ENCODE results near the gene XPA. TPM values are rescaled to one million over a fixed set of nuclear protein-coding genes. Genes with fewer than 3 reads are reported as not detected.
"Not testable (repeated sequence)": the region's sequence is repeated elsewhere in the genome, so short reads cannot be mapped to it uniquely, and the experiment has no call there.

XPA gene
- total RNA-seq, 1 experiment from 2014 or later = 8.5 TPM

DNA sequence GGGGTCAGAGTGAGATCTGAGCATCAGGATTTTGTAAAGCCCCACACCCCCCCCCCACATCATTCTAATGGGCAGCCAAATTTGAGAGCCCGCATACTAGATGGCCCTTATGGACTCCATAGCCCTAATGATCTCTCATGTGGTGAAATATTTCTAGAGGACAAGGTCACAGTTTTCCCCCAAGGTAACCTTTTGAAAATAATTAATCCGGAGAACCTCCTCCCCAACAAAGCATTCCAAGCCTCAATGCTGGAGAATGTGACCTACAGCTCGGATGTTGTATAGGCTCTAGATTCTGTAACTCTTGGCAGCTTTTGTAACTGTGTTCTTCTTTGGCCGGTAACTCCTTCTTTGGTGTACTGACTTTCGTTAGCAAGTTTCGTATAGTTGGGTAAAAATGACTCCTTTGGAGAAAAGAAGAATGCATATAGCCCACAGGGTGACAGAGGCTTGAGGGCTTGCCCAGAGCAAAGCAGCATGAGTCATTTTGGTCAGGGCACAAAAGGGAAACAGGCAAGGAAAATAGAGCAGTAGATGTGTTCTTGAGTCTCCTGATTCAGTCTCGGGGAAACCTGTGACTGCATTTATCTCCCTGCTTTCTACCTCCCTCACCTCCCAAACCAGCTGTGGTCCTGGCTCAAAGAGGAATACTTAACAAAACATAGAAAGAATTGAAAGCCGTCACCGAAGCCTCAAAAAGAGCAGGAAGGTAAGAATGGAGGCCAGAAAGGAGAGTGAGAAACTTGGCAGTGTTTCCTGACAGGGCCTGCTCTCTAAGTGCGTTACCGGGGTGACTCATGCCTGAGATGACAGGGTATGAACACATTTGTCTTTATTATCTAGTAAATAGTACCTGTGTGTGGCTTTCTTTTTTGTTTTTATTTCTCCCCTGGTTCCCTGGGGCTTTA, 6.6 kb upstream of the XPA start:
- DNase-seq (ENCODE audit: low read depth) = peak; percentile 92

DNA sequence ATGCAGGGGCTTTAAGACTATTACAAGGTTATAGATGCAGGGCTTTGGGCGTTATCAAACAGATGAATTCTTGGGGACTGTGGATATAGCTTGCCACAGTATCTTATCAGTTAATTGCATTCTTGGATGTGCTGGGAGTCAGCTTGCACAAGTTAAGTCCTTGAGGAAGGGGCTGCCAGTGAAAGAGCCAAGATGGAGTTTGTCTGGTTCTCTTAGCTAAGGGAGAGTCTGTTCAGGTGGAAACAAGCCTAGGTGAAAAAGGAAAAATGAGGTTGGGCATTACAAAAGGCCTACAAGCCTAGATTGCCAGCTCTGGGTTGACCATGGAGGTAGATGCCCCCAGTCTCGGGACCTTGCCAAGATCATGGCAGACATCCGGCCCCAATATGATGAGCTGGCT, 2.7 kb upstream of the XPA start:
- not testable (repeated sequence) for DNase-seq (ENCODE audit: low read depth)

DNA sequence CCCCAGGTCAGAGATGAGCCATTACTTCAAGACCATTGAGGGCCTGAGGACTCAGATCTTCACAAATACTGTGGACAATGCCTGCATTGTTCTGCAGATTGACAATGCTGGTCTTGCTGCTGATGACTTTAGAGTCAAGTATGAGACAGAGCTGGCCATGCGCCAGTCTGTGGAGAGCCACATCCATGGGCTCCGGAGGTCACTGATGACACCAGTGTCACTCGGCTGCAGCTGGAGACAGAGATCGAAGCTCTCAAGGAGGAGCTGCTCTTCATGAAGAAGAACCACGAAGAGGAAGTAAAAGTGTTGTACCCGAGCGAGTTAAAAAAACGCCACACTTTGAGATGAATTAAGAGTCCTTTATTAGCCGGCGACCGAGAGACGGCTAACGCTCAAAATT, 2.1 kb upstream of the XPA start:
- not testable (repeated sequence) for DNase-seq (ENCODE audit: low read depth)

DNA sequence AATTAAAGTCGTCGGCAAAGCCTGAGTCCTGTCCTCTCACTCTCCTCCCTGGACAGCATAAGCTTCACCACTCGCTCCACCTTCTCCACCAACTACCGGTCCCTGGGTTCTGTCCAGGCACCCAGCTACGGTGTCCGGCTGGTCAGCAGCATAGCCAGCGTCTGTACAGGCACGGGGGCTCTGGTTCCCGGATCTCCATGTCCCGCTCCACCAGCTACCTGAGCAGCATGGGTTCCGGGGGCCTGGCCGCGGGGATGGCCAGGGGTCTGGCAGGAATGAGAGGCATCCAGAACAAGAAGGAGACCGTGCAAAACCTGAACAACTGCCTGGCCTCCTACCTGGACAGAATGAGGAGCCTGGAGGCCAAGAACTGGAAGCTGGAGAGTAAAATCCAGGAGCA, 1.7 kb upstream of the XPA start:
- no peak for DNase-seq (ENCODE audit: low read depth)

DNA sequence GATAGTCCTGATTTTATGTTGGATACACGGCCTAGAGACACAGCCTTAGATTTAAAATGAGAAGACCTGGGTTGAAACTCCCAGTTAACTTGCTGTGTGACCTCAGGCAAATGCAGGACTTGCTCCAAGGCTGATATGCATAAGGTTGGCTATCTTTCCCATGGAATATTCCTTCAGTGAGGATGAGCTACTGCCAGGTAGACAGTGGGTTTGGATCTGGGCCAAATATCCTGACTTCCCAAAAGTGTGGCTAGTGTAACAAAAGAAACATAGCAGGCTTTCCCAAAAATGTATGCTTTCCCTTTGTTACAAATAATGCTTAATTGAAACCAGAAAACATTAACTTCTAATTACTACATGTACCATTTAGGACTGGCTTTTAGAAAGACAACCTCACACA, 697 bp upstream of the XPA start:
- DNase-seq (ENCODE audit: low read depth) = no peak

DNA sequence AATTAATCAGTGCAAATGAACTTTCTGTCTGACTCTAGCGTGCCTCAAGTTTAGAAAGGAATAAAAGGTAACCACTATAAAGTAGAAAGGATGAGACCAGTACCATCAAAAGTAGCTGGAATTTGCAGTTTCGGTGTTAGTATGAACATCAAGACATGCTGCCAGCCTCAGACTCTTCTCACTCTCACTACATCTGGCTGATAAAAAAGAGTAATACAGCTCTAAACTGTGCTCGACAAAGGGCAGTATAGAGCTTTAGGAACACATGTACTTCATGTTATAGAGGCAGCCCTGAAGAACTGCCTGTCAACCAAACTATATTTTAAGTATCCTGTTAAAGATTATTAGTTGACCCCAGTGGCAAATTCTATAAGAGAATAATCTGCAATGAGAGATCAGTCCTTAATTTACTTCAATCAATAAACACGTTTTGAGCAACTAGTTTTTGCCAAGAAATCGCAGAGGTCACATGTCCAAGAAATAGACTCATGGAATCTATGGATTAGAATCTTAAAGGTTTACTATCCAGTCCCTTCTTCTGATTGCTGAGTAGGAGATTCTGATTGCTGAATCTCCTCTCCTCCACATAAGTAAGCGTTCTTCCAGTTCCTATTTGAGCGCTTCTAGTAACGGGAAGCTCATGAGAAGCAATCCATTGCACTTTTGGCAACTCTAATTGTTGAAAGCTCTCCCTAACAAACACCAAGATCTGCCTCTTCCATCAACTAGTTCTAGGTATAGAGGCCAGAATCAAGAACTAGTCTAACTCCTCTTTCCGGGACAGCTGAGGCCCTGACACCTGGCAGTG, 941 bp downstream of the XPA start:
- no peak for DNase-seq (ENCODE audit: low read depth)

DNA sequence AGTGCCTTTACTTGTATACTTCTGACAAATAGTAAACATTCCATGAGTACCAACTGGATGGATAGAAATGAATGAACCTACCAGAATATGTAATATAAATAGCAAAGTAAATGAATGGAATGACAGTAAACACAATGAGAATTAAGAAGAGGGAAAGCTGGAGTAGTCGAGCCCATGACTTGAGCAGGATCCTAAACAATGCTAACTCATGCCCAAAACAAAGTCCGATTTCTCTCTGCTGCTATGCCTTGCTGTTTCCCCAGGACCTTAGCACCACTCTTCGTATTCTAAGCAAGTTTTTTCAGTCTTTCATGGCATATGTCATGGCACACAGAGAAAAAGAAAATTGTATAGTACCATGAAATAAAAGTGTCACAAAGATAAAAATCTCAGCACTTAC, 1.8 kb downstream of the XPA start:
- no peak for DNase-seq (ENCODE audit: low read depth)

DNA sequence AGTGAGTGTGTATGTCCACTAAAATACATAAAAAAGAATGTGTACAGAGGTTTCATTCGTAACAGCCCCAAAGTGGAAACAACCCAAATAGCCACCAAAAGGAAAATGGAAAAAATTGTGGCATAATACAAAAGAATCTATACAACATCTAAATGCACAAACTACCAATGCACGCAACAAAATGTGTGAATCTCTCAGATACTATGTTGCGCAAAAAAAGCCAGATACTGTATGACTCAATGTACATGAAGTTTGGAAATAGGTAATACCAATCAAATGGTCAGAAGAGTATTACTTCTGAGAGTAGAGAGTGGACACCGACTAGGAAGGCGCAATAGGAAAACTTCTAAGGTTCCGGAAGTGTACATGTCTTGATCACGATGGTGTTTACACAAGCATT, 2.4 kb downstream of the XPA start:
- DNase-seq (ENCODE audit: low read depth) = no peak

DNA sequence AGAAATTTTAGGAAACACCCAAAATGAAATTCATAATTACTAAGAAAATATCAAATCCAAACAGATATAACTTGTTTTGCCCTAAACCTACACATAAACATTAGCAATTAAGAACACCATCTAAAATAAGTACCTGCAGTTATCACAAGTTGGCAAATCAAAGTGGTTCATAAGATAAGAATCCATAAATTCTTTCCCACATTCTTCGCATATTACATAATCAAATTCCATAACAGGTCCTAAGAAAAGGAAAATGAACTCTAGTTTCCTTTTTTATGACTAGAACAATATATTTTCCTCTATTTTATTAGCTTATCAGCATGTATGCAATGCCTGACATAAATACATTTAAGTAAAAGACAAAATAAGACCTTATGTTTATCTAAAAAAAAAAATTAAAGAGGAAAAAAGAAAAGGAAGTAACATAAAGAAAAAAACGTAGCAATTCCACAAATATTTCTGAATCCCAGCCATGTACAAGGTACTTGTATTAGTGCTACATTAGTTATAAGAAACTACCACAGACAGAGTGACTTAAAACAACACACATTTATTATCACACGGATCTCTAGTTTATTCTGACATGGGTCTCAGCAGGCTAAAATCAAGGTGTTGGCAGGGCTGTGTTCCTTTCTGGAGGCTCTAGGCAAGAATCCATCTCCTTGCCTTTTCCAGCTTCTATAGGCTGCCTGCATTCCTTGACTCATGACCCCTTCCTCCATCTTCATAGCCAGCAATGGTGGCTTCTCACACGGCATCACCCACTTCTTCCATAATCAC, 7.5 kb downstream of the XPA start:
- no peak for DNase-seq (ENCODE audit: low read depth)

DNA sequence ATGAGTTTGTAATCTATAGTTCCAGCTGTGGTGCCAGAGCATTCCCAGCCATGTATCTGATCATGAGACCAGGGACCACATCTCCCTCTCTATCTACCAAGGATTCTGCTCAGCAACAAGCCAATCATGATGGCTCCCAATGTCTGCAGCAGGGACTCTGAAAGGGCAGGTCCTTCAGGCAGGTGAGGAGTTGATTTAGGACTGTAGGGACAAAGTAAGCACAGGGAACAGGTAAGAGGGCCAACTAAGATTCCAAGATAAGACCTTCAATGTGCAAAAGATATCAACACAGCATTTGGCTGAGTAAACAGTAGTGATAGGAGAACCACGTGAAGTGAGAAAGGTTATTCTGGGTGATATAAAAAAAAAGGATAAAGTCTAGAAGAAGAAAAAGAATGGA, 8.5 kb downstream of the XPA start:
- no peak for DNase-seq (ENCODE audit: low read depth)

DNA sequence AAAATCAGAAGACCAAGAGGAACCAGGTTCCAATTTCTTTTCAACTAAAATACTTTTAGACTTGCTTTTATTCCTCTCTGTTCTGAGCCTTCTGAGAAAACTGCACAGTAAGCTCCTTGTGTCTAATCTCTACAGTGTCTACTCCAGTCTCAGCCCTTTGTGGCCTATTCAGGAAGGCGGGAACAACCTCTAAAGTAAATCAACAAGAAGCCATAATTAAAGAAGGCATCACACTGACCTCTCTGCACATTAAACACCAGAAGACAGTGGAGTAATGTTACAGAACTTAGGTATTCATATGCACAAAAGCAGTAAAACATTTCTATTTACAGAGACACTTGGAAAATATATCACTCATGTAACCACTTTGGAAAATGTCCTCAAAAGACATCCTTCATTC, 14.9 kb downstream of the XPA start:
- no peak for DNase-seq (ENCODE audit: low read depth)

DNA sequence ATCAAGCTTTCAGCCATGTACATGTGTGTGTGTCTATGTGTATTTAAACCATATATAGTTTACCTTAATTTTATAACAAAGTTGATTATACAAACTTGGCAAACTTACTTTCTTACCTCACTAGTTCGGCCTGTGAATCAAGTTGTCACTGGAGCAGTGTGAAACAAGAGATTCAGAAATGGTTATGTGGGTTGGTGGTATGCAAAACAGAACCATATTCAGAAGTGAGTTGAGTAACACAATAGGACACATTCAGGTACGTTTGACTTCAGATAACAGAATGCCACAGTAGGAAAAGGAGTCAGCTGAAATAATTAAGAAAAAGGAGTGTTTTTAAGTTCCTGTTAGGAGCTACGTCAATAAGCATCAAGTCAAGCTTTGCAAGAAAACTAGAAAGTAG, 21.5 kb downstream of the XPA start:
- DNase-seq (ENCODE audit: low read depth) = no peak

DNA sequence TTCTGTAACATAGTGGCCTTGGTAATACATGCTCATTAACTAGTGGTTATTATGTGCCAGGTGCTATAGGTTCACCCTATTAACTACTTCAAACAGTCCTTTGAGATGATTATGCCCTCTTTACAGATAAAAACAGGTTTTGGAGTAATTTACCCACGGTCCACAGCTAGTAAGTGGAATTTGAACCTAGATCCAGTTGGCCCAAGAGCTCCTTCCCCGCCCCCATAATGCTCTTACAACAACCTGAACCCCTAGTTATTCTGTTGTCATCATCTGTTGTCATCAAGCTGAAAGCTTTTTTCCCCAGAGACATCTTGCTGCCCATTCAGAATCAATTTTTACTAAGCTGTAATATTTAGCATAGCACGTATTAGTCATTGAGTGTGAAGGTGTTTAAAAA, 23.2 kb downstream of the XPA start:
- no peak for DNase-seq (ENCODE audit: low read depth)

DNA sequence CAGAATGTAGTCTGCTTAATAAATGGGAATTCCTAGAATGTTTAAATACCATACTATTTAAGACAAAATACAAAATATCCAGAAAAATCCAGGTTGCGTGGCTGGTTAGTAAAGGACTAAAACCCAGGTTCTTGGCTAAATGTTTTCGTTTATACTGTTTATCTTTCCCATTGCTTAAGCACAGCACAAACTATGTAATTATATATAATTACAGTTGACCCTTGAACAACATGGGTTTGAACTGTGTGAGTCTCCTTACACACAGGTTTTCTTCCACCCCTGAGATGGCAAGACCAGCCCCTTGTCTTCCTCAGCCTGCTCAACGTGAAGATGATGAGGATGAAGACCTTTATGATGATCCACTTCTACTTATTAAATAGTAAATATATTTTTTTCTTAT, 24.7 kb downstream of the XPA start:
- DNase-seq (ENCODE audit: low read depth) = no peak

DNA sequence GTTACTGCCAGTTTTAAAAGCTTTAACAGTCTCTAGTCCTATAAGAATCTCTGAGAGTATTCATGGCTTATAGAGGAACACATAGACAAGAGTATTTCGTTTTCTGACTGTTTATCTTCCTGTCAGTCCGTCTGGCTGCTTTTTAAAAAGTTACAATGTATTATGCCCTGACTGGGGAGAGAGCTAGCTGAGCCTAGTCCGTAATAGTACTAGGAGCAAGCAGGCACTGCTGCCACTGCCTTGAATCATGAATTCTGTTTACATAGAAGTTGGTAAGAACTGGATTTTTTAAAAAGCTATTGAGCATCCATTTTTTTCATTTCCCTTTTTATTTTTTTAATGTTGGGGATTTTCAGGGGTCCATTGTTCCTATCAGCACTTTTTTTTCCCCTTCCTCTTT, 26.6 kb downstream of the XPA start:
- DNase-seq (ENCODE audit: low read depth) = no peak

DNA sequence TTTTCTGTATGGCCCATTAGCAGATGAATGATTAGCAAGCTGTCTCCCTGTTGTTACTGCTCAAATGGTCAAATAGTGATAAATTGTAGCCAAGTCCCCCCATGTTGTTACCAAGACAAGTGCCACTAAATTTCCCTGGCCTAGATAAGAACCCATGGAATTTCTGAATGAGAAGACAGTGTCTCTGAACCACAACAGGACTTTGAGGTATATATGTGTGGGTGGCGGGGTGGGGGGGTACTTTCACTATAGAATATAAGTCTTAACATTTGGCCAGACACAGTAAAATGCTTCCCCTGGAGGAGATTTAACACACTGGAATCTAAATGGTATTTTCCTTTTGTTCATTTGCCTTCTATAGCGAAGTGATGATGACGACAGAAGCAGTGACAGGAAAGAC, 28.7 kb downstream of the XPA start:
- DNase-seq (ENCODE audit: low read depth) = no peak

DNA sequence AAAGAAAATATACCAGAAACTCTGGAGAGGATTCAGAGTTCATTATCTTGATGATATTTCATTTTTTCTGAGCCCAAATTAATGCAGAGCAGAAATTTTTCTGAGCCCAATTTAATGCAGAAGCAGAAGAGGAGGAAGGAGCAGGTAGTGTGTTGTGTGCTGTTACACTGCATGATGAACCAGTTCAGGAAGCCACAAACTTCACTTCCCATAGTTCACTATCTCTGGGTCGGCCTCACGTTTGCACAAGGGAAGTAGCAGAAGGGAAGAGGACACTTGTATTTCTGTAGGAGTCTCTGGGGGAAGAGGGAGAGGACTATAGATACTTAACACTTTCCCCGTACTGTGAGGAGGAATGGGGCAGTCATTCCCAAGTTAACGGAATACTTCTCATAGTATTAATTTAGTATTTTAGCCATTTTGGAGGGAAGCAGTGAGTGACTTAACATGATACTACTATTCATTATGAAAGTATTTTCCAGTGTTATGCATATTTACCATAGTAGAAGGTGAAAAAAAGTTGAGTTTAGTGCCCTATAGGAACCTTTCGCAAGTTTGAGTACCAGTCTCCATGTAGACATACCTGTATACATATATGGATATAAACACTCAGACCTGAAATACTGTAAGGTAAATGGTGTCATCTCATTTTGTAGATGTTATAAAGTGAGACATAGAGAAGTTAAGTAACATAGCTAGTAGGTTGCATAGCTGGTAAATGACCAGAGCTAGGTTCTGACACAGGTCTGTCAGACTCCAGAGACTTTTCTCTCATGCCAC, 30.0 kb downstream of the XPA start:
- DNase-seq (ENCODE audit: low read depth) = no peak

DNA sequence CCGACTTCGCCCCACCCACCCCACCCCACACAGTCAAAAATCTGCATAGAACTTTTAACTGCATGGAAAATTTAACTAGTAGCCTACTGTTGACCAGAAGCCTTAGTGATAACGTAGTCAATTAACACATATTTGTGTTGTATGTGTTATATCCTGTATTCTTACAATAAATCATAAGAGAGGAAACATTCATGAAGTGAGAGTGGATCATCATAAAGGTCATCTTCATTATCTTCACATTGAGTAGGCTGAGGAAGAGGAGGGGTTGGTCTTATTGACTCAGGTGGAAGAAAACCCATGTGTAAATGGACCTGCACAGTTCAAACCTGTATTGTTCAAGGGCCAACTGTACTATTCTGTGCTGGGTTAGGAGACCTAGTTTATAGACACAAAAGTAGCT, 31.4 kb downstream of the XPA start:
- no peak for DNase-seq (ENCODE audit: low read depth)

DNA sequence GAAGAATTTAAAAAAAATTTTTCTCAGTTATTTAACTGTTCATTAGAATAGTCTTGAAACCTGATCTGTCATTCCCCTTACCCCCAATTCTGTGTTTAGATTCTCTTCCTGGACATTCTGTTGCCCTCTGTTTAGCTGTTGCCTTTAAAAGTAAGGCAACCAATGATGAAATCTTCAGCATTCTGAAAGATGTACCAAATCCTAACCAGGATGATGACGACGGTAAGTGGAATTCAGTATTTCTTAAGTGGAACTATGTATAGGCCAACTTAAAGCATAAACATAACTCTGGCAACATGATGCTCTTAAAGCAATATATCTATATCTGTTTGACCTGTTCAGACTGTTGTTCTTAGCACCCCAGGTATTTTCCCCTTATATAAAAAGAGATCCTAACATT, 36.3 kb downstream of the XPA start:
- no peak for DNase-seq (ENCODE audit: low read depth)

DNA sequence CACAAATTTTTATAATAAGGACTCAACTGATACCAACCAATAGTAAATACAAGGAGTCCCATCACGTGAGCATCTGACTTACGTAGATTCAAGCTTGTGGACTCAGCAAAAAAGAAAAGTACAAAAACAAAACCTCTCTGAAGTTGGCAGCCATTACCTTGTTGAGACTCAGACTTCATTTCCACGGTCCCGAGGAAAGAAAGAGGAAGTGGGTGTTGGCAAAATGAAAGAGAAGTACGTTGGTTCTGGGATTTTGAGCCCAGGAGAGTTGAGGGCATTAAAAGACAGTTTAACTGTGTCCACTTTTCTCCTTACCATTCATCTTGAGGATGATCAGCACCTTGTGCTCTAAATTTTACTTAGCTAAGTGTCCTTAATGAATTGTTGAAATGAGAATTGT, 36.8 kb downstream of the XPA start:
- DNase-seq (ENCODE audit: low read depth) = no peak

DNA sequence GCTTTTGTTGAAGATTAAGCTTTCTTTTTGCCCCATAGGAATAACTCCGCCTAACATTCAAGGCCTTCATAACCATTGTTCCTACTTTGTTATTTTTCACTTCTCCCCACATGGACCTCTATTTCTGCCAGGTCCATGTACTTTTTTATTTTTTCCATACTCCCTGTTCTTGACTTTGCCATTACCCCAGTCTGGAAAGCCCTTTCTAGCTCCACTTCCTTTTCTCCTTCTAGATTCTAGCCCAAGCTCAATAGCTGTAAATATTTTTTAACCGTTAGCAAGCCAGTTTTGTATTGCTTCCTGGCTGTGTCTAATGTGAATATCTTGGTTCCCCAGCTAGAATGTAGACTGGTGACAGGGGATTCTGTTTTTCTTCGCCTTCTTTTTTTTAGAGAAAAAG, 37.4 kb downstream of the XPA start:
- DNase-seq (ENCODE audit: low read depth) = no peak
